Measurements from ENCODE around the gene CWC27.

CWC27 gene, protein sequence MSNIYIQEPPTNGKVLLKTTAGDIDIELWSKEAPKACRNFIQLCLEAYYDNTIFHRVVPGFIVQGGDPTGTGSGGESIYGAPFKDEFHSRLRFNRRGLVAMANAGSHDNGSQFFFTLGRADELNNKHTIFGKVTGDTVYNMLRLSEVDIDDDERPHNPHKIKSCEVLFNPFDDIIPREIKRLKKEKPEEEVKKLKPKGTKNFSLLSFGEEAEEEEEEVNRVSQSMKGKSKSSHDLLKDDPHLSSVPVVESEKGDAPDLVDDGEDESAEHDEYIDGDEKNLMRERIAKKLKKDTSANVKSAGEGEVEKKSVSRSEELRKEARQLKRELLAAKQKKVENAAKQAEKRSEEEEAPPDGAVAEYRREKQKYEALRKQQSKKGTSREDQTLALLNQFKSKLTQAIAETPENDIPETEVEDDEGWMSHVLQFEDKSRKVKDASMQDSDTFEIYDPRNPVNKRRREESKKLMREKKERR

DNA sequence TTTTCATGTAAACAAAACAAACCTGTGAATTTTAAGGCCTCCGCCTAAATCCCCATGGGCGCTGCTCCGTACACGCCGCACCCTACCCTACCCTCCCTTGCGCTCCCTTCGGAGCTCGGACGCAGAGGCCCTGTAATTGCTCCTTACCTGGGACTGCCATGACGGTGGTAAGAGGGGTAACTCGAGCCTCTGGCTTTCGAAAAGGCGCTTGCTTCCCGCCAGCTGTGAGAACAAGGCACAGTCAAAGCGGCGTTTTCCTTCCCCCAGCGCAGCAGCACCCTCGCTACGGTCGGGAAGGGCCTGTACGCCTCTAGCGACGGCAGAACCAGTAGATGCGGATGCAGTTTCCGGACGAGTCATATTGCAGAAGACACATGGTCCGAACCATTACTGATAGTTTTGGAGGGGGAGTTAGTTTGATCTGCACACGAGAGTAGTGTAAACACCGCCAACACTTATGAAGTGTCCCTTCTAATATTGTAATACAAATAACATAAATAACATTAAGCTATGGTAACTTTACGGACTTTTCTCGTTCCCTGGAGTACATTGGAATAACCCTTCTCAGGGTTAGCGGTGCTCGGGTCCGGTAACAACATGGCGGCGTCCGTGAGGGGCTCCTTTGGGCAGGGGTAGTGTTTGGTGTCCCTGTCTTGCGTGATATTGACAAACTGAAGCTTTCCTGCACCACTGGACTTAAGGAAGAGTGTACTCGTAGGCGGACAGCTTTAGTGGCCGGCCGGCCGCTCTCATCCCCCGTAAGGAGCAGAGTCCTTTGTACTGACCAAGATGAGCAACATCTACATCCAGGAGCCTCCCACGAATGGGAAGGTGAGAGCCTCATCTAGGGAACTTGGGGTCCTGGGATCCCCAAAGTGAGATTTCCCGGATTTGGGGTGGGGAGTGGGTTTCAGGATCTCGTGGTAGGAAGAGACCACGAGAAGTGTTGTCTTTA is at the start of gene CWC27, which contains the start of gene SREK1IP1:
CWC27 (plus strand) TSS at position 573 of the 955 bp plus-strand sequence; CDS start at position 790, 217 bp downstream.
SREK1IP1 (minus strand) TSS at position 334 of the 955 bp plus-strand sequence; CDS start at position 160, 174 bp downstream.
- peak; percentile 93 for DNase-seq (ENCODE audit: low read depth, low spot score)

DNA sequence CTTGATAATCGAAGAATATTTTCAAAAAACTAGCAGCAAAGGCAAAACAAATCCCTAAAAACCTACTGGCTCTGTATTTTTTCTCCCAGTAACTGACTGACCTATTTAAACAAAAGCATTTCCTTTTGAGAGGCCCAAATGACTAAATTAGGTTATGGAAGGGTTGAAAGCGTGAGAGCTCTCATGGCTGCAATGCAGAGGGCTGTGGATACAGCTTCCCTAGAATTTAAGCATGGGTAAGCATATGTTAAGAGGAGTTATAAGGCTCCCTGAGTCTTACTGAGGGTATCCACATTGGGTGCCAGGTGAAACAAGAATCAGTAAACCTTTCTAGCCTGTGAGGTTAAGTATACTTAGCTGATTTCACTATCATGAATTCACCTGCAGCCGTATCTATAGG is 46.1 kb upstream of the CWC27 start:
- DNase-seq (ENCODE audit: low read depth, low spot score), result no peak

DNA sequence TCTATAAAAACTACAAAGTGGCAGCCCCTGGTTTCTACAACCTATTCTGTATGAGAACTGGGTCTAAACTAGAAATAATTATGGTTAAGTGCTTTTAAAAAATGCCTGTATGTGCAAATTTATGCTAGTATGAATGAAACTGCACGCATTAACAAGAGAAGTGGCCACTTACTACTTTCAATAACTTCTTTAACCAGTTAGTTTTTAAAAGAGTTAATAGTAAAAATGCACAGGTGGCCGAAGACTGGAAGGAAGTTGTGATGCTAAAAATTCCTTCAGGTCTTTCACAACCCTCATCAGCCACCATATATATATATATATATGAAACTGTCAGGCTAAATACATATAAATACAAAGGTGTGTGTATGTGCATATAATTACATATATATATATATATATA is 41.6 kb upstream of the CWC27 start:
- no peak for DNase-seq (ENCODE audit: low read depth, low spot score)

DNA sequence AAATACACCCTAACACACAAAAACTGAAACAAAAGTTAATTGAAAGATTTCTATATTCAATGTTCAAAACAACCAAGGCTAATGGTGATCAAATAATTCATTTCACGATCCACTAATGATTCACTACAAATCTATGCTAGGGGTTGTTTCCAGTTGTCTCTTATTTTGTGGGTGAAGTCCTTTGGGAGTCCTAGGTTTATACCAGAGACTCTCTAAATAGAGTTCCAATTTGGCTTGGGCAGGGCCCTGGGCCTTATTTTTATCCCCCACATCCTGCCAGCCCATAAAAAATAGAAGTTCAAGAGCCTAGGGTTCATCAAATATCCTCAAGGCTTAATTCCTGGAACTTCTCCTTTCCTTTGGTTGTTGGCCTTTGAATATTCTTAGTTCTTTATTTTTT is 26.3 kb upstream of the CWC27 start:
- DNase-seq (ENCODE audit: low read depth, low spot score), result no peak

DNA sequence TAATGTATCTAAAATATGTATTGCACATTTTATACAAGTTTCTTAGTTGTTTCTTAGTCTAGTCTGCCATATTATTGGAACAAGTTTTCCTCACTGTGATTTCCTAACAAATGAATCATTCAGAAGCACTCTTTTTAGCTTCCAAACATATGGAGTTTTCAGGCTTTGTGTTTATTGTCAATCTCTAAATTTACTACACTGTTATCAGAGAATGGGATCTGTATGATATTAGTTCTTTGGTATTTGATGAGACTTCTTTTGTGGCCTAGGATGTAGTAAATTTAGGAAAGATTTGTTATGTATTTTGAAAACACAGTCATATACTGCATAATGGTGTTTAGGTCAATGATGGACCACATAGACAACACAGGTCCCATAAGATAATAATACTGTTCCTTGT is 25.9 kb upstream of the CWC27 start:
- no peak for DNase-seq (ENCODE audit: low read depth, low spot score)

DNA sequence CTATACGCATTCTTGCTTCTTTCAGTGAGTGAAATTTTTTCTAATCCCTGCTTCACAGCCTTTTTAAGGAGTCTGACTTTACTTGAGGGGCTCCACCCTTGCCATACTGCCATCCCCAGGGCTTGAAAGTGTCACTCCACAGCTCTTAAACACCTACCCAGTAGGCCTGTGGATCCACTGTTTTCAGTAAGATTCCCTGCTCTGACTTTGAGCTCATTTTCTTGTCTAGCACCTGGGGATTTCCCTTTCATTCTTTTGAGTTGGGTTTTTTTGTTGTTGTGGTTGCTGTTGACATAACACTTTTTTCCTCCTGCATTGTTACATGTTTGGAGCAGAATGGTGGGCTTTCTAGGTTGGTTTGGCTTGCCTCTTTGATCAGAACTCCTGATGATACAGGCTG is 23.8 kb upstream of the CWC27 start:
- peak; percentile 57 for DNase-seq (ENCODE audit: low read depth, low spot score)

DNA sequence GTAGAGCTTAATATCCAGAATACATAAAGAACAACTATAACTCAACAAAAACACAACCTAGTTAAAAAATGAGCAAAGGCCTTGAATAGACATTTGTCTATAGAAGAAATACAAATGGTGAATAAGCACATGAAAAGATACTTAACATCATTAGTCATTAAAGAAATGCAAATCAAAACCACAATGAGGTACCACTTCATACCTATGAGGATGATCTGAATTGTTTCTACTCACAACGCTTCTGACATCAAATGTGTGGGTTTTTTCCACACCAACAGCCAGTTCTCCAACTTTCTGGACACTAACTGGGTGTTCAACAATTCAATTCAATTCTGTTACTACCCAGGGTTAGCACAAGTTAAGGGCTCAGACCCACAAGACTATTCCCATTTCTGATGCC is 22.3 kb upstream of the CWC27 start:
- DNase-seq (ENCODE audit: low read depth, low spot score), result no peak

DNA sequence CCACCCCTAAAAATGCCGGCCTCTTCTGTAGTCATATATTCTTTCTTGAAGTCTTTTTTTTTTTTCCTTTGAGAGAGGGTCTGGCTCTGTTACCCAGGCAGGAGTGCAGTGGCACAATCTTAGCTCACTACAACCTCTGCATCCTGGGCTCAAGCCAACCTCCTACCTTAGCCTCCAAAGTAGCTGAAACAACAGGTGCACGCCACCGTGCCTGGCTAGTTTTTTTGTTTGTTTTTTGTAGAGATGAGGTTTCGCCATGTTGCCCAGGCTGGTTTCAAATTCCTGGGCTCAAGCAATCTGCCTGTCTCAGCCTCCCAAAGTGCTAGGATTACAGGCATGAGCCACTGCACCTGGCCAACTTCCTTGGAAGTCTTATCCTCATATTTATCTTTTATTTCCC is 19.3 kb upstream of the CWC27 start:
- DNase-seq (ENCODE audit: low read depth, low spot score), result no peak

DNA sequence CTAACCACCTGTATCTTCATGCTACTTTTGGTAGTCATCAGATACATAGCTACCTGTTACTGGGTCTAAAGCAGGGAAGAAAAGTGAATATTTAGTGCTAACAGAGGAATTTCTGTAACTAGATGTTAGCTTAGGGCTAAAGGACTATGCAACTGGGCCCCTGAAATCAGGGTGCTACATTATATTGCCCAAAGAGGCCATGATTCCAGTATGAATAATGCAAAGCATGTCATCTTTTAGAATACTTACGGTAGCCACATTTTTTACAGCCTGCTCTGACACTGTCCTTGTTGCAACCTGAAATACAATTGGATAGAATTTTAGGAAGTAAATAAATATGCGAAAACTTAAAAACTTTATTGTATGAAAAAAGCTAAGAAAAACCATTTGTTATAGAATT is 14.7 kb upstream of the CWC27 start:
- DNase-seq (ENCODE audit: low read depth, low spot score), result no peak

DNA sequence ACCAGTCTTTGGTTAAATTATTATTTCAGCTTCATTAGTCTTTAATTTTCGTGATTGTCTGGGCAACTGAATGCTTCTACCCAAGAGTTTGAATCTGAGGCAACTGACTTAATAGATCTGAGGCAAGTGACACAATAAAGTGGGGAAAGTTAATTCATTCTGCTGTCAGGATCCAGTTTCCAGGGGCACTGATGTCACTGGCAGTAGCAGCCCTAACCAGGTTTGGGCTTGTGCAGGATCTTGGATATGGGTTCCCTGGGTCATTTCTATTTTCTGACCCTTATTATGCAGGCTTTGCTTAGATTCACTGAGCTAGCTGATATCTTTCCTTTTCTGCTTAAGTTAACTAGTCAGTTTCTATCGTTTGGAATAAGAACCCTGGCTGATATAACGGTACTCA is 9.8 kb upstream of the CWC27 start:
- no peak for DNase-seq (ENCODE audit: low read depth, low spot score)

DNA sequence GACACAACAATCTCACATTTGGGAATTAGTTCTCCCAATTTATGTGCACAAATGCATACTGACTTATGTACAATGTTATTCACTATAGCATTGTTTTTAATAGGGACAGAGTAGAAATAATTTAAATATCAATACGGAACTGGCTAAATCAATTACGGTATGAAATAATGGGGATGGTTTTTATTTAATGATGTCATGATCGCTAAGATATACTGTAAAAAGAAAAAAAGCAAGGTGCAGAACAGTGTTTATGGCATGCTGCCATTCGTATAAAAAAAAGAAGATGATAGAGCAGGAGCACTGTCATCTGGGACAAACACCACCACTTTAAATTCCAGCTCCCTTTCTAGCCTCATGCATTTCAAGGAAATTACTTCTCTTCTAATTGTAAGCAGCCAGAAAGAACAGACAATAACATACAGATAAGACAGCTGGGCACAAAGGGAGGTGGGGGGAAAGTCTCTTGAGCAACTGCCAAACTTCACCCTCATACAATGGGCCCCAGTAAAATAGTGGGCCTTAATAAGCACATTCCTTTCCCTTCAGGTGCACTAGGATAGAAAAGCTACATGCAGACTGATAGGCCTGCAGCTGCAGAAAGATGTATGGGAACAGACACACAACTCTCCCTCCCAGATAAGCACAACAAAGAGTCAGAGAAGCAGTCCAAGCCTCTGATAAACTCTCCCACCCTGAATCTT is 8.6 kb upstream of the CWC27 start:
- DNase-seq (ENCODE audit: low read depth, low spot score), result peak; percentile 10

DNA sequence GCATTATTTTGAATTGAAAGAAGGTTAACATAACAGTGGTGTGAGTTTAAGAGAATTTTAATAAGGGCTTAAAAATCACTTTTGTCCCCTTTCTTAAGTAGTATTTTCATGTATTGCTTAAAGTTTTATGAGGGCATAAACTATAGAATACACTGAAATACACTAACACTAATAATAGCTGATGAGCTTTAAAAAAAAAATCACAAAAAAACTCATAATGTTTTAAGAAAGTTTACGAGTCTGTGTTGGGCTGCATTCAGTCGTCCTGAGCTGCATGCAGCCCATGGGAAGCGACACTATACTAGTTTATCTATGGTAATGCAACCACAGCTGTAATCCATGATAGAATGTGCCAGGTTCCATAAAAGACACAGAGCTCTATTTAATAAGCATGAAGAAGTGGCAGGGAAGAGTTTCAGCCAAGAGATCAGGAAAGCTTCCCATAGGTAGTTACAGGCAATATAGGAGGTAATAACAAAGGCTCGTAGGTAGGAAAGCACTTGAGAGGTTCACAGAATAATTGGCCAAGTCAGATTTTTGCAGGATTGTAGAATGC is 4.7 kb upstream of the CWC27 start:
- DNase-seq (ENCODE audit: low read depth, low spot score), result no peak

DNA sequence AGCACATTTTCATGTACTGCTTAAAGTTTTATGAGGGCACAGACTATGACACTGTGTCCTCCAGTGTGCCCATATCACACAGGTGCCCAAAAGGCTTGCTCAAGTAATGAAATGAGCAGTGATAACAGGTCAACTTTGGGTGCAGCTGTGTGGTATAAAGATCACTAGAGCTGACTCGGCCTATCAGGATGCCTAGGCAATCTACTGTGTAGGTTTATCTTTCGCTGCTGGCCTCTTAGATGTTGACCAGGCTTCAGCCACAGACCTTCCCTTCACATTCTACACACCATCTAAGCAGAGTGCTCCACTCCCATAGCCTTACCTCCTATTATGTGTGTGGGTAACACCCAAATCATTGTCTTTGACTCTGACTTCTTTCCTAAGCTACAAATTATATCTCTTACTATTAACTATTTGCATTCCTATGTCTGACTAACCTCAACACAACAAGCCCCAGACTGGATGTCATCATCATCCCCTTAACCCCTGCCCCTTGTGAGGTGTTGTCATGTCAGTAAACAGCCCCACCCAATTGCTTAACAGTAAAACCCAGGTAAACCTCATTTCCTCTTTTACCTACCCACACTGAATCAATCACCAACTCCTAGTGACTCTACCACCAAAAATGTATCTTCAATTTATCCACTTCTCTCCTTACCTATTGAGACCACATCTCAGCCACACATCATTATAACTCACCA is 2.8 kb upstream of the CWC27 start:
- no peak for DNase-seq (ENCODE audit: low read depth, low spot score)

DNA sequence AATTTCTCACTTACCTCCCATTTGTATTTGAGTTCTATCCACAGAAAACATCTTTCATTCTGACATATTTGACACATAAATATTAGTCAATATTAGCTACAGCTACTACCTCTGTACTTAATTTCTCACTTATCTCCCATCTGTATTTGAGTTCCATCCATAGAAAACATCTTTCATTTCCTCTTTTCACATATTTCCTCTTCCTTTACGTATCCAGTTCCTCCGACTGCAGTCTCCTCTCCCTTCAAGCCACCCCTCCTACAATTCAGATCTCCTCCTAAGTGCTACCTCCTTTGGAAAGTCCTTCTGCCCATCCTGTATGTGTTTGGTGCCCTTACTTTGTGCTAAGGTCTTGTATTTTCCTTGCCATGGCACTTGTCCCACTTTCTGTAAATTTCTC is 1.8 kb upstream of the CWC27 start:
- DNase-seq (ENCODE audit: low read depth, low spot score), result no peak

DNA sequence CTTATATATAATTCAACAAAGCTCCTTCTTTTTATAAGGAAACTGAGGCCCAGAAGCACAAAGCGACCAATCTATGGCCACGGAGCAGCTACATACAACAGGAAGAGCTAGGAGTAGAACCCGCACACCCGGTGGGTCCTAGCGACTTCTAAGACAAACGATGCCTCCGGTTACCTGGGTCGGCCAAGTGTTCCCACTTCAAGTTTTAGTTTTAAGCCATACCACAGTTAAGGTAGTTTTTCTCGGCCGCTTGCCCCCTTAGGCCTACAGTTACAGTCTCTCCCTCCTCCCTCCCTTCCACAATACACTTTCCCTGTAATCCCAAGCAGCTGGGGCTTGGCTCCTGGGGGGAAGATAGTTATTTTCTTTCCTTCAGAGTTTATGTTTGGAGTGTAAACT is 772 bp upstream of the CWC27 start:
- no peak for DNase-seq (ENCODE audit: low read depth, low spot score)

DNA sequence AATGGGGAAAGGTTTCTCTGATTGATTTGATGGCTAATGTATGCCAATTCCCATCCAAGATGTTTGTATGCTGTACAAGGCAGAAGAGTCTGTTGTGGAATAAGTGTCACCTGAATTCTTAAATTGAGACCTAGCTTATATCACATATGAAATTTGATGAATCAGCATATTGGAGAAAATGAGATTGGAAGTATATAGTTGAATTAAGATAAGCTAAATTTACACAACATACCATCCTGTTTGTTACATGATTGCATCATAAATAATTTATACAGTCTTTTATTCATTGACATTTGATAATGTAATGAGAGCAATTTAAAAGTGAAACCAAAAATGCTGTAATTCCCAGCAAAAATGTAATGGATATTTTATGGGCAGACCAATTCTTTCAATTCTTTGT is 1.1 kb downstream of the CWC27 start:
- DNase-seq (ENCODE audit: low read depth, low spot score), result no peak

DNA sequence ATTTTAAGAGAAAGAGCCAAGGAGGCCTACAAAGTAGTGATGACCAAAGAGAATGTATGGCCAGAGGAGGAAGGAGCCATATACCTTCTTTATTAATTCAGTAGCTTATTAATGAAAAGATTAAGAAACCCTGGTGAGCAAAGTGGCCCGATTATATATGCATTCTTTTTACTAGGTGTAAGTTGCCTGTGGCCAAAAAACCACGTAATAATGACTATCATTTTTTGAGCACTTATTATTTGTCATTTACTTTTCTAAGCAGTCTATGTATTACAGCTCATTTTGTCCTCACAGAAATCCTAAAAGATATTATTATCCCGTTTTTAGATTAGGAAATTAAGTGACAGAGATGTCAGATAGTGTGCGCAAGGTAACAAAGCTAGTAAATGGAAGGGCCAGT is 3.0 kb downstream of the CWC27 start:
- no peak for DNase-seq (ENCODE audit: low read depth, low spot score)

DNA sequence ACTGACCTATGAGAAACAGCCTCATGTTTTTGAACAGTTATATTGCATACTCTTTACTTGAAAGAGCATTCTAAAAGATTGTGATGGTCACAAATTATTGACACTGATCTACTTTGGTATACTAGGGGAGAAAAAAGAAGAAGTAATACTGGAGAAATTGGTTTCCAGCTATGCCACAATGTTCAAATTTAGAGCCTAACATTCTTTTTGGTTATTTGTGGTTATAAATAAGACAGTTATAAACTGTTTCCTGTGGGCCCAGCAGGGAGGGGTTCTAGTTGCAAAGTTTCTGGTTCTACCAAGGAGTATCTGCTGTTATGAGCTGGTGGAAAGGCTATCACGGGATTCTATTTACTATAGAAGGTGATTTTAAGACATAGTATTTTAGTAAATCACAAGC is 4.8 kb downstream of the CWC27 start:
- no peak for DNase-seq (ENCODE audit: low read depth, low spot score)

DNA sequence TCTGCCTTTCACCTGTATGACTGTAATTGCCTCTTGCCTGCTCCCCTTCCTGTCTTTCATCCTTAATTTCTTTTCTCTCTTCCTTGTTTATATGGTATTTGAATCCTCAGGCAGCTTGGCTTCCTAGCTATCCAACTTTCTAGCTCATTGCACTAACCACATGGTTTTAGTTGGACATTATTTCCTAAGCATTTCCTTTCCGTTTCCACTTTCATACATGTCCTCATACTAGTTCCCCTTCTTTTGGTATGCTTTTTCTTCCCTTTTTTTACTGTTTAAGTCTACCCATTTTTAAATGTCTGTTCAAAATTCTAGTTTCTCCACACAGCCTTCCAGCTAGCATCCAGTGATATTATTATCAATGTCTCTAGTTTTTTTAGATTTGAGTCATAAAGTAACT is 6.6 kb downstream of the CWC27 start:
- DNase-seq (ENCODE audit: low read depth, low spot score), result no peak

DNA sequence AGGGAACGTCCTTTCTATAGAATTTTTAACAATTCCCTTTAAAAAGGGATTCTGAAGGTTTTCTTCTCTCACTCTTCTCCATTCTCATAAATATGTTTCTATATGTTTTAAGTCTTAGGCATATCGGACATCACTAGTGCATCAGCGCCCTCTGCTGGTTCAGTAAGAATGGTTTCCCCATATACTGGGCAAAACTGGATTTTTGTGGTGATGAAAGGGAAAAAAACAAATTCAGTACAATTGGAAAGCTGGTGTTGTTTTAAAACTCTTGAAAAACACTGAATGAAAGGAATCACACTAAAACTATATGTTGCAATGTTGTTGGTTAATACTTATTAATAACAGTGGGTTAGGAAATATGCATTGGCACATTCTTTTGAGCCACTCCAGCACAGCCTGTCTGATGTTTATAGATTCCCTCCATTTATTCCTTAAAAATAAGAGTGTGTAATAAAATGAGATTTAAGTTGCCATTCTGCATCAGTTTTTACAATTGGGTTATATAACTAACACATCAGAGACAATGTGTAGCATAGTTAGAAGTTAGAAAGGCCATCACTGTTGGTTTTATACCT is 15.8 kb downstream of the CWC27 start:
- DNase-seq (ENCODE audit: low read depth, low spot score), result peak; percentile 44

DNA sequence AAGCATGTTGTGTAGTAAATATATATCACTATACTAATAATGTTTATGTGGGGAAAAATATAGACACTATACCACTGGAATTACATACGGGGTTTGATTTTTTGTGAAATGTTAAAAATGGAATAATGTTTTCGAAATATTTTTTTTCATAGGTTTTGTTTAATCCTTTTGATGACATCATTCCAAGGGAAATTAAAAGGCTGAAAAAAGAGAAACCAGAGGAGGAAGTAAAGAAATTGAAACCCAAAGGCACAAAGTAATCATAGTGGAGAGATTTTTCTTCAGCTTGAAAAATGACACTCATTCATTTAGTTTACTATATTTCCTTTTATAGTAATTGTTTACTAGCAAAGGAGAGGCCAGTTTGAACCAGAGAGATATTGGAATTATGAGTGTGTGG is 17.6 kb downstream of the CWC27 start:
- DNase-seq (ENCODE audit: low read depth, low spot score), result no peak
